HG02571 (cell line): ENCODE measurements around the gene MTHFD2L.
"Not testable (repeated sequence)": the region's sequence is repeated elsewhere in the genome, so short reads cannot be mapped to it uniquely, and the experiment has no call there.

Source experiments
- ATAC-seq: cut with Tn5 transposase; IDR thresholded peaks from one replicate; pipeline ENCODE4 v1.9.1; 2021; ENCODE audit warnings: mild to moderate bottlenecking, moderate library complexity; ENCODE audit not compliant: unreplicated experiment

MTHFD2L gene

DNA sequence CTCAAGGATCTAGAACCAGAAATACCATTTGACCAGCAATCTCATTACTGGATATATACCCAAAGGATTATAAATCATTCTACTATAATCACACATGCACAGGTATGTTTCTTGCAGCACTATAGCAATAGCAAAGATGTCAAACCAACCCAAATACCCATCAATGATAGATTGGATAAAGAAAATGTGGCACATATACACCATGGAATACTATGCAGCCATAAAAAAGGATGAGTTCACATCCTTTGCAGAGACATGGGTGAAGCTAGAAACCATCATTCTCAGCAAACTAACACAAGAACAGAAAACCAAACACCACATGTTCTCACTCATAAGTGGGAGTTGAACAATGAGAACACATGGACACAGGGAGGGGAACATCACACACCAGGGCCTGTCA is 25.7 kb upstream of the MTHFD2L start:
- not testable (repeated sequence) for ATAC-seq

DNA sequence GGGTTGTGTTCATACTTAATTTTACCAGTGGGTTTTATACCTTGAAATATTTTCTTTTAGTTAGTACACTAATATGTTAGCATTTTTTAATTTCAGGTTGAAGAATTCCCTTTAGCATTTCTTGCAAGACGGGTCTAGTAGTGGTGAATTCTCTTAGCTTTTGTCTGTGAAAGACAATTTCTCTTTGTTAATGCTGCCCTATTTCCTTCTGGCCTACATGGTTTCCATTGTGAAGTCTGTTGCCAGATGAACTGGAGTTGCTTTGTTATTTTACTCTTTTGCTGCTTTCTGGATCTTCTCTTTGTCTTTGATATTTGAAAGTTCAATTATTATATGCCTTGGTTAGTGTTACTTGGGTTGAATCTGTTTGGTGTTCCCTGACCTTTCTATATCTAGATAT is 25.0 kb upstream of the MTHFD2L start:
- no peak for ATAC-seq

DNA sequence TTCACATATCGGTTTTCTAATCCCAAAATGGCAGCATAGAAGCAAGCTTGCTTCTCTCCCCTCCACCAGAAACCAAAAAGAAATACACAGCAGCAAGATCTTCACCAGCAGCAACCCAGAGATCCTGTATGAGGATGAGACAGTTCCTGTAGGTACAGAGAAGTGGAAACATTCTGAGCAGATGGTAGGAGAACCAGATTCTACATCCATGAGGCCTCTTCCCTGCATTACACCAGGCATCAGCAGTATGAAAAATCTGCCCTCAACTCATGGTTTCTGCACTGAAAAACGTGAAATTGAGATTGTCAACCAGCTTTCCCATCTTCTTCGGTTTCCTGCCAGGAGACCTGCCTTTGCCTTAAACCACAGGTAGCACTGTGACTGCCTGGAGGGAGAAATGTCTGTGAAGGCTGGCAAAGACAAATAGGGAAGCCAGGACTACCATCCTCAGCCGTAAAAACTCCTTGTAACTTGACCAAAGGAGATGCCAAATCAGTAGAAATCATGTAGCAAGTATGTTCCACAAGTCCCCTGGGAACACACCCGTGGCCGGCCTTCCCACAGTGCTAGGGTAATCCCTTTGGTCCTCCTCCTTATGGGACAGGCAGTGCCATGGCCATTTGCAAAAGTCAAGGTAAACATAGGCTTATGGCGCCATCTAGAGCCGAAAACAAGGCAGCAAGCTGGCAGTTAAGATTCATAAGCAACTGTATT is 24.0 kb upstream of the MTHFD2L start:
- peak; percentile 66 for ATAC-seq

DNA sequence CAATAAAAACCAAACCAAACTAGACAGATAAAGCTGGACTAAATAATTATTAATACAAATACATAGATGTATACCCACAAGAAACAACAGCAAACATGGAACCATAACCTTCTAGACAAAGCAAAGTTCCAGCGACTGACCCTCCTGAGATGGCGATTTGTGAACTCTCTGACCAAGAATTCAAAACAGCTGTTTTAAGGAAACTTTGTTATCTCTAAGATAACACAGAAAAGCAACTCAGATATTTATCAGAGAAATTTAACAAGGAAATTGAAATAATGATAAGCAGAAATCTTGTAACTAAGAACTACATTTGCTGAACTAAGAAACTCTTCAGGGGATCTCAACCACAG is 23.4 kb upstream of the MTHFD2L start:
- ATAC-seq: no peak

DNA sequence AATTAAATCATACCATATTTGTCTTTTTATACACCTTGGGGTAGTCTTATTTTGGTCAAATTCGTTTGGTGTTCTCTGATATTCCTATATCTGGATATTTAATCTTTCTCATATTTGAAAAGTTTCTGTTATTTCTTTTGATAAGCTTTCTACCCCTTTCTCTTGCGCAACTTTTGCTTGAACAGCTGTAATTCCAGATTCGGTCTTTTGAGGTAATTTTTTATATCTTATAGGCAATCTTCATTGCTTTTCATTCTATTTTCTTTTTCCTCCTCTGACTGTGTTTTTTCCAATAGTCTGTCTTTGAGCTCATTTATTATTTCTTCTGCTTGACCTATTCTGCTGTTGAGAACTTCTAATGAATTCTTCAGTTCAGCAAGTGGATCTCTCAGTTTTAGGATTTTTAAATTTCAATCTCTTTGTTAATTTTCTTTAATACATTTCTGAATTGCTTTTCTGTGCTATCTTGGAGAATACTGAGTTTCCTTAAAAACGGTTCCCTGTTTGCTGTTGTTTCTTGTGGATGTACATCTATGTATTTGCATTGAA is 11.3 kb upstream of the MTHFD2L start:
- ATAC-seq: no peak

DNA sequence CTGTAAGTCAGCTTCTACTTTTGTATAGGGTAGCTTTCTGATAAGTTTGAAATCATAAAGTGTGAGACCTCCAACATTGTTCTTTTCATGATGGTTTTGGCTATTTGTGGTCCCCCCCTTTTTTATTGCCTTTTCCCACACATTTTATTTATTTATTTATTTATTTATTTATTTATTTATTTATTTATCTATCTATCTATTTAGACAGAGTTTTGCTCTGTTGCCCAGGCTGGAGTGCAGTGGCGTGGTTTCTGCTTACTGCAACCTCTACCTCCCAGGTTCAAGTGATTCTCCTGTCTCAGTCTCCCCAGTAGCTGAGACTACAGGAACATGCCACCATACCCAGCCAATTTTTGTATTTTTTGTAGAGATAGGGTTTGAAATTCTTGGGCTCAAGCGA is 9.7 kb upstream of the MTHFD2L start:
- ATAC-seq: no peak

DNA sequence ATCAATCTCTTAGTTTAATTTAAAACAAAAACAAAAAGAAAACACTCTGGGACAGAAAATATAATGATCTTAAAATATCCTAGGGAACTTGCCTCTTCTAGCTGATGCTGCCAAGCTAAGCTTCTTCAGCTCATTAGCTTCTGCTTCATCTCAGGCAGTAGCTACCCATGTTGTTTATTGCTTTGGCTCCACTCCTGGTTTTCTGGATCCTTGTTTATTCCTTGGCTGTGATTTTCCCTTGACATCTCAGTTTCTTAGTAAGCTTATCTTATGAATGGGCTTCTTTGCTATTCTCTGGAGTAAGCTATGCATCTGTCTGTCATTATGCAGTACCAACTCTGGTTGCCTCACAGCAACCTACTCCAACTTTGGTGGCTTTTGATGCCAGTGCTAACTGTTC is 5.1 kb upstream of the MTHFD2L start:
- no peak for ATAC-seq

DNA sequence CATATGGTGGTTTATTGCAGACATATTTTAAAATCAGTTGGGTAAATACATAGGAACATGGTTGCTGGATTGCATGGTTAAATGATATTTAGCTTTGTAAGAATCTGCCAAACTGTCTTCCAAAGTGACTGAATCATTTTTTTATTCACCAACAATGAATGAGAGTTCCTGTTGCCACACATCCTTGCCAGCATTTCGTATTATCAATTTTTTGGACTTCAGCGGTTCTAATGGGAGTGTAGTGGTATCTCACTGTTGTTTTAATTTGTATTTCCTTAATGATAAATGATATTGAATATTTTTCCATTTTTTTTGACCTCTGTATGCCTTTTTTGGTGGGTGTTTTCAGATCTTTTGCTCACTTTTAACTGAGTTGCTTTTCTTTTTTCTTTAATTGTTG is 1.4 kb upstream of the MTHFD2L start:
- ATAC-seq: no peak

DNA sequence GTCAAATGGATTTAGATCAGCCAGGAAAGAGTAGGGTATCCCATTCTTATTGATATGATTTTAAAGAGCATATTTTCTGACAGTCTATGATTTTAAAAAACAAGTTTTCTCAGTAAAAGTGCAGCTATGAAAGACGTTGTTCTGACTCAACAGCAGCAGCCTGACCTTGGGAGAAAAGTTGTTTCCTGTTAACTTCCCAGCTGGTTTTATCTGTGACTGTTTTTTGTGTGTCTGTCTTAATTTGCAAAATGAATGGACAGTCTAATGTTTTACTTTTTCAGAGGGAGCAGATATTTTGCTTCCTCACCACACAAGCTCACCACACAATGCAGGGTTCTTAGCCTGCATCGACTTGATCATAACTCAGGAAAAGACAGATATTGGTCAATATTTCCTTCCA is 764 bp upstream of the MTHFD2L start:
- no peak for ATAC-seq

DNA sequence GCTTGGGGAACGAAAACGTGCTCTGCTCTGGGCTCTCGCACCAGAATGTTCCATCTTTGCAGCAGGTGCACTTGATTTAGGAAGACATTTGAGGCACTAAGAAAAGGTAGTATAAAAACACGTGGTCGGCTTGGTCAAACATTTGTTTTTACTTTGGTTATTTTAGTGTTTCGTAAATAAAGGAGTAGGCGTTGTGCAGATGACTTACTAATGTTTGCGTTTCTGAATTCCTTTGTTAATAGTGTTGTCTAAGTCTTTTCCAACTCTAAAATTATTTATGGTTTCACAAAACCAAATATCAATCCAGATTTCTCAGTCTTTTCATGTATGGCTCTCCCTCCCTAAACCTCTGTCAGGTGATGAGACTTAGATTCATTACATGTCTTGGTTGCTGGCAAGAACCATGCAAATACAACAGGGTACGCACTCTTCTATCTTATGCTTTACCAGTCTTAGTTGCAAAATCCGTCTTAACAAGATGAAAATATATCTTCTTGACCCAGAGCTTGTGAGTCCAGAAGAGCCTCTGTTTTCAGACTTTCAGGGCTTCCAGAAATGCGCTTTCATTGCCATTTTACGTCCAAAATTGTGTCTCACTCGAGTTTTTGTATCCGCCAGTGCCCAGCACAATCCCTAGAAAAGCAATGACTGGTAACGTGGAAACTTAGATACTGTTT is 686 bp downstream of the MTHFD2L start:
- ATAC-seq: no peak

DNA sequence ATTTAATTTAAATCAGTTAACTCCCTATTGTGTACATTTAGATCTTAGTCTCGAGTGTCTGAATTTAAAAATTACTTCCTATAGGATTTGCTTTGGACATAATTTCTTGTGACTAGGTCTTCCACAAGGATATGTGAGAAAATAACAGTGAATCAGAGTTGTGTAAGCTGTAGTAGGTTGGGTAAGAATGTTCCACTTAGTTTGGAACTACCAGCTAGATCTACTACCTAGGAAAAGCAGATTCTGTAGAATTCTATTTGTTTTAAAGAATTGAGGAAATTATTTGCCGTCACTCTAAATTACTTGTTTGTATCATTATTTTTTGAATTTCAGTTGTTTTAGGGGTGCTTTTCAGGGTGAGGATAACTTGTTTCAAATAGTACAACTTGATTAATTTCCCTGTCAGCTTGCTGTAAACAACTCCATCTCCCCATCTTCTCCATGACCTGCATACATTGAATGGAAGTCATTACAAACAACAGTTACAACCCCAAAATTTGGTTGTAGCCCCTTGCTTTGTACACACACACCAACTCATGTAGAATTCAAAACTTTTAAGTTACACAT is 1.3 kb downstream of the MTHFD2L start:
- no peak for ATAC-seq

DNA sequence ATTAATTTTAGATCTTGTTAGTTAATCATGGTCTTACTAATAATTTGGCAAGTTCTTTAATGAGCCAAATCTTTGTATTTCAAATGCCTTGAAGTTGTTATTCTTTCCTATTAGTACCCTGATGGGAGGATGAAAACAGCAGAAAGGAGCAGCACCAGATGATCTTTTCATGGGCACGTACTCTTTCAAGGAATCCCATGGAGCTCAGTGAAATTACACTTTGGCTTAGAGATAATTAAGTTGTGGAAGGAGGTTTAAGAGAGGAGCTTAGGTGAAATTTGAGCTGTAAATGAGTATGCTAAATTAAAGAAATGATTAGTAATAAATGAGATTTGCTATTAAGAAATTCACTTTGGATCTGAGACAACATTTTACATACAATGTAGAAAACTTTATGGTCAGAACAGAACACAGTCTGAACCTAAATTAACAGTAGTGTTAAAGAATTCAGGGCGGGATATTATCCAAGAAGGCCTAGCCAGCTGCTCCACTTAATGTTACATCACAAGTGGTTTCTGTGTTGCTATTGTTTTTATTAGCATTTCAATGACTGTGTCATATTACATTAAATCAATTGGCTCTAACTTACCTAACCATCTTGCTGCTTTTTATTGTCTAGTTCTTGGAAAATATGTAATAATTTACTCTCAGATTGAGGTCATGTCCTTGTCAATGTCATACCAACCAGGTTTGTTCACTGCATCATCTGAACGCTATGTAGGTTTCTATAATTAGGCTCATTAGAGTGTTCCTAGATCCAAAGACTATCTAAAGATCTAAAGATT is 3.9 kb downstream of the MTHFD2L start:
- ATAC-seq: no peak

DNA sequence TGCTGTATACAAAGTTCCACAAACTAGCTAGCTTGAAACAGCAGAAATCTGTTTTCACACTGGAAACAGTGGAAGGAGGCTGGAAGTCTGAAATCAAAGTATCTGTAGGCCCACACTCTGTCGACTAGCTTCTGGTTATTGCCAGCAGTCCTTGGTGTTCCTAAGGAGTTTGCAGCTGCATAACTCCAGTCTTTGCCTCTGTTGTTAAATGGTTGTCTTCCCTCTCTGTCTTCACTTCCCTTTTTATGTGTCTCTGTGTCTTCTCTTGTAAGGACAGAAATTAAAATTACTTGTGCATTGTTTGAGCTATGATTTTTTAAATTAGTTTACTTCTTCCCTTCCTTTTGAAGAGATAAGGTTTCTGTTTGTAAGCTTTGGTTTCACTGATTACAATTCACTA is 8.2 kb downstream of the MTHFD2L start:
- ATAC-seq: no peak

DNA sequence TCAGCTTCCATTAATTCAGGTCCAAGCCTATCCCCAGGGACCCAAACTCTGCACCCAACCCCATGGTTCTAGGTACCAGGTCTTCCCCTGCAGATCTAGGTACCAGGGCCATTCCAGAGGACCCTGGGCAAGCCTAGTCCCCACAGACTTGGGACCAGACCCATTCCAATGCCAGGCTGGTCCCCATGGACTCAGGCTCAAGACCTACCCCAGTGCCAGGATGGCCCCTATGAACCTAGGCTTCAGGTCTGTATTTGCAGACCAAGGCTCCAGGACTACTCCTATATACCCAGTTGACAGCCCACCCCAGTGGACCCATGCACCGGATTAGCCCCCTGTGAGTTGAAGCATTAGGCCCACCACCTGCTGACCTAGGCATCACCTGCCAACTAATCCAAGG is 8.9 kb downstream of the MTHFD2L start:
- no peak for ATAC-seq

DNA sequence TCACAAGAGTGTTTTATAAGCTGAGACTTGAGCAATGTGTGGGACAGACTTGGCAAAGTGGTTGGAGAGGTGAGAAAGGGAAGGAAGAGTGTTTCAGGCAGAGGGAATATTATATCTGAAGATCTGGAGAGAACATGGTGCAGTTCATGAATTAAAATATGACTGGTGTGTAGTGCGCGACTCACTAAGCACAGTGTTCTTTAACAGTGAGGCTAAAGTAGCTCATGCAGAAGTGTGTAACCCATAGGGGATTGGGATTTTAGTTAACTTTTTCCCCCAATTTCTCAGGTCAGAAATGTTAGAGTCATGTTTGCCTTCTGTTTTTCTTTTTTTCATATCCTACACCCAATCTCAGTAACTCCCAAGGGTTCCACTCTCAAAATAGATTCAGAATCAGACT is 9.7 kb downstream of the MTHFD2L start:
- ATAC-seq: no peak

DNA sequence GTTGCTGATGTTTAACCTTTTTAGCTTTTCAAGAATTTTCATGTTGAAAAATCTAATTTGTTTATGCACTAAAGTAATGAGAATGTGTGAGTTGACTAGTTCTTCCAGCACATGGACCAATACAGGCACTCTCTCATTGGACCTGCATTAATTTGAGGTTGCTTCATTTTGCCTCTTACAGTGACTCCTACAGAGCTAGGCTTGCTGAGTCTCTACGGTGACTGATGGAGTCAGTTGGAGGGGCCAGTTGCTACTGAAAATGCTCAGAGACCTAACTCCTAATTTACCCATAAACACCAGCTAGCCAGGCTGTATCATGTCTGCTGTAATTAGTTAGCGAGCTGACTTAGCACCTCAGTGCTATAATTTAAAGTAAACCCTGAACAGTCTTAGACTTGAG is 10.9 kb downstream of the MTHFD2L start:
- ATAC-seq: no peak

DNA sequence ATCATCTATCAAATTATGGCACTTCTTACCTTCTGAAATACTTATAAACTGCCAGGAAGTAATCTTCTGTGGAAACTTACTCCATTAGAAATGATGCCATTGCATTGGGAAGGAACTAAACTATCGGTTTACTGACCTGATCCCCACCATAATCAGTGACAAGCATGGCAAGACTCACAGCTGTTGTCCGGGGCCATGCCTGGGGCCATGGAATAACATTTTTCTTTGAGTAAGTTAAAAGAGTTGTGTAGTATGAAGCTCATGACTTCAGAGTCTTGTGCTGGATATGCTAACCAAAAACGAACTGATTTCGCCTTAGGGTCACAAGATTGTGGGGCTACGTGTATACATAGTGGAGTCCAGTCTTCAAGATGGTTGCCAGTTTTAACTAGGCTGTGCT is 15.4 kb downstream of the MTHFD2L start:
- no peak for ATAC-seq

DNA sequence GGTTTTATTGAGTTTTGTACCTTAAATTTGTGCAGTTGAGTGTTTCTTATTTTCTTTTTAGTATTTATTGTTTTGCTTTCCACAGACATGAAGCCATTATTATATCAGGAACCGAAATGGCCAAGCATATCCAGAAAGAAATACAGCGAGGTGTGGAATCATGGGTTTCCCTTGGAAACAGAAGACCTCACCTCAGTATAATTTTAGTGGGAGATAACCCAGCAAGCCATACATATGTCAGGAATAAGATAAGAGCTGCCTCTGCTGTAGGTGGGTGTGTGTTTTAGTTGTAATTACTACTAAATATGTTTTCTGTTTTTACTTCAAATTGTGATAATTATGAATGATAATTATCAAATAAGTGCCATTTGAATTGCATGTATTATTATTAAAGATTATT is 16.5 kb downstream of the MTHFD2L start:
- ATAC-seq: no peak

DNA sequence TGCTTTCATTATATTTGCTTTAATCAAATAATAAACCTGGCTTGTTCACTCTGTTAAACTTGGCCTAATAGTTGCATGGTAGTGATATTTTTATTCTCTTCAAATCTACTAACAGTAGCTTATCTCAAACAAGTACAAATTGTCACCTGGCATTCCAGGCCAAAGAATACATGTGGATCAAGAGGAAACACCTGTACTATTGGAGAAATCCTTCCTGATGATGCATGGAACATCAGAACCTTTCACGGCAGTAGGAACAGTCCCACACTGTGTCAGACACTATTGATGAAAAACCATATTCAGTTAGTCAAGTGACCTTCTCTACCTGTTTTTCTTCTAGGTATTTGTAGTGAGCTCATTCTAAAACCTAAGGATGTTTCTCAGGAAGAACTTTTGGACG is 17.0 kb downstream of the MTHFD2L start:
- no peak for ATAC-seq

DNA sequence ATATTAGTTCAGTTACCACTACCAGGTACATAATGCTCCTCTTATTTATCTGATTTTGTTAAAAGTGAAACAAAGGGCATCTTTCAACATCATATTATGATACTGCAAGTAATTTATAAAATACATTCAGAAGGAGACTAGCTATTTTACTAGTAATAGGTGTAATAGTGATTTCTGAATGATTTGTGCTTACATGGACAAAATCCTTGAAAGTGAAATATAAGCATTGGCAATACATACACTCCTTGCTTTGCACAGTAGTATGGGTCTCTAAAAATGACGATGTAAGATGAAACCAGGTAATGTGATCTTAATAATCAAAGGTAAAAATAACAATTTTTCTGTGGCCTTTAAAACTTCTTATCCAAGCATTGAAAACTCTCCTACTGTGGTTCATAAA is 17.5 kb downstream of the MTHFD2L start:
- ATAC-seq: no peak

DNA sequence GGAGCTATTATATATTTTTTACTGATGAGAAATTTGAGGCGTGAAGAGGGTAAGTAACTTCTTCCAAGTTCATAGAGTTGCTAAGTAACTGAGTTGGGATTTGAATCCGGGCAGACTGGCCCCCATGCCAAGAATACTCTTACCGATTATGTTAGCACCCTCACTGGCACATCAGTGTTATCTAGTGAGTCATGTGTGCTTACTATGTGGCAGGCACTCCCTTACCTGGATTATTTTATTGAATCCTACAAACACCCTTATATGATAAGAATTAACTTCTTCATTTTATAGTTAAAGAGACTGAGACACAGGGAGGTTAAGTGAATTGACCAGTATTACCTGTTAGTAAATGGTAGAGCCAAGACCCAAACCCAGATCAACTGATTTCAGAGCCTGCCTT is 20.9 kb downstream of the MTHFD2L start:
- ATAC-seq: no peak

DNA sequence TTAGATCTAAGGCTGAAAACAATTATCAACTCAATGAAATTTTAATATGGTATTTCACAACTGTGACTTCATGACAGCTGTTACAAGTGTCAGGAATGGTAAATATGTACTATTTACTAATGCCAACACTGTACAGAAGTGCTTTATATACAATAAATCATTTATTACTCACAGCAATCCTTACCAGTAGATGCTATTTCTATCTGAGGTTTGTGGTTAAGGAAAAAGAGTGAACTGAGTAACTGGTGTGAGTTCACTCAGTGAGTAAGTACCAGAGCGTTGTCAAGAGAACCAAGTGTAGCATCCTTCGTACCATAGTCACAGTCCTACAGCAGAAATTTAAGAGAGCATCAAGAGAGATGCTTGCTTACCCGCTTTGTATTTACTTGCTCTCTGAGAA is 23.3 kb downstream of the MTHFD2L start:
- no peak for ATAC-seq
